GM21529 (cell line): ENCODE data around the gene IL1RAPL1.

ENCODE experiments used
- ATAC-seq: cut with Tn5 transposase; IDR thresholded peaks from one replicate; pipeline ENCODE4 v1.9.1; 2021; ENCODE audit not compliant: unreplicated experiment

IL1RAPL1 gene

GRCh38 chrX:29947225-29947624 lies 1360.0 kb downstream of the IL1RAPL1 start:
- ATAC-seq: no peak

- no peak for ATAC-seq
Measured at GRCh38 chrX:29948653-29949052, 1361.4 kb downstream of the IL1RAPL1 start.

- ATAC-seq: no peak
Measured at GRCh38 chrX:29952016-29952415, 1364.8 kb downstream of the IL1RAPL1 start.

- no peak for ATAC-seq
Measured at GRCh38 chrX:29962061-29962460, 1374.8 kb downstream of the IL1RAPL1 start.

DNA sequence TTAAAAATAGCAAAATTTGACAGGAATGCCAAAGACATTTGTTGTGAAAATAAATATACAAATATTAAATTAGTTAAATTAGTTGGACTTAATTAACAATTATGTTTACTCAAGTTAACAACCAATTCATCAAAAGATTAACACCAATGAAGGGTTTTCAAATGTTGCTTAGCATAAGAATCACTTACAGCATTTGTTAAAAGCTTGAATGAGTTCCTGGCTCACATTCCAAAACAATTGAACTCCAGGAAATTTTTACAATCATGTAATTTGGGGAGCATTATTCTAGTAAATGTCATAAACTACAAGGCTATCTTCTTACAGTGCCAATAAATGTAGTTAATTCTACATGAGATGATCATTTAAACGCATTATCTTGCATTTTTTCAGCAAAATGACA lies 1378.4 kb downstream of the IL1RAPL1 start:
- ATAC-seq: no peak

GRCh38 chrX:29992083-29992482 lies 1404.8 kb downstream of the IL1RAPL1 start:
- no peak for ATAC-seq

DNA sequence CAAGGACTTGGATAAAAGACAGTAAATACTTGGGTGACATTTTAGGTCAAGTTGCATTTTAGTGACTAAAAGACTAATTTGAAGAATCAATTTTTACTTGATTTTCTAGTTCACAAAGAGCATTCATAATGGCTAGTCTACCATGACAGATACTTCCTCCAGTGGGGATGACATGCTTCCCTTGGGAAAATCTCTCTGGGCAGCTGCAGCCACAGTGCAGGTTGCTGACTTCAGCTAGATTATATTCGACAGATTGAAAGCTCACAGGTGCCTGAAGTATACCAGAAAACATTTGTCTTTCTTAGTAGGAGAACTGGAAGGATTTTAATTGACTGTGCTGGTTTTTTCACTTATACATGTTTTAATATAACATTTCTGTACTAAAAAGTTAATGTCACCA lies 1418.6 kb downstream of the IL1RAPL1 start:
- ATAC-seq: no peak
